Astrocyte (in vitro differentiated cells and primary cell): ENCODE data around the gene MYL9. TPM values are rescaled to one million over a fixed set of nuclear protein-coding genes. Genes with fewer than 3 reads are reported as not detected.
"Not testable (repeated sequence)": the region's sequence is repeated elsewhere in the genome, so short reads cannot be mapped to it uniquely, and the experiment has no call there.

Experiments
- DNase-seq: peaks from one replicate; pipeline ENCODE4 v3.0.0-alpha.2; 2010; ENCODE audit warnings: low read depth
- FAIRE-seq: peaks from 2 replicates; lab custom pipeline; 2011; peaks lifted over from hg19 to GRCh38; lab: Jason Lieb, UNC
- H2AFZ ChIP-seq: 2 replicates; pipeline ENCODE4 v1.6.0; 2012; ENCODE audit warnings: low read depth, low read length, inconsistent platforms
- H3K27ac ChIP-seq: 2 replicates; pipeline ENCODE4 v1.5.1; 2011; ENCODE audit warnings: low read depth, low read length, inconsistent platforms
- H3K27me3 ChIP-seq: 2 replicates; pipeline ENCODE4 v1.6.0; 2011; ENCODE audit warnings: low read length, inconsistent platforms; ENCODE audit not compliant: insufficient read depth
- H3K36me3 ChIP-seq: 2 replicates; pipeline ENCODE4 v1.5.1; 2011; ENCODE audit warnings: low read length, inconsistent platforms; ENCODE audit not compliant: insufficient read depth
- H3K4me1 ChIP-seq: 2 replicates; pipeline ENCODE4 v1.5.1; 2011; ENCODE audit warnings: low read length, inconsistent platforms; ENCODE audit not compliant: insufficient read depth
- H3K4me2 ChIP-seq: 2 replicates; pipeline ENCODE4 v1.6.0; 2012; ENCODE audit warnings: low read length, inconsistent platforms
- H3K4me3 ChIP-seq: 2 replicates; pipeline ENCODE4 v1.5.1; 2011; ENCODE audit warnings: low read depth, mild to moderate bottlenecking, low read length, inconsistent platforms; ENCODE audit not compliant: insufficient read depth
- H3K79me2 ChIP-seq: 2 replicates; pipeline ENCODE4 v1.6.0; 2012; ENCODE audit warnings: mild to moderate bottlenecking, low read length, inconsistent platforms; ENCODE audit not compliant: insufficient read depth
- H3K9ac ChIP-seq: 2 replicates; pipeline ENCODE4 v1.6.0; 2012; ENCODE audit warnings: mild to moderate bottlenecking, low read length, inconsistent platforms
- H3K9me3 ChIP-seq: 2 replicates; pipeline ENCODE4 v1.5.1; 2012; ENCODE audit warnings: low read depth, mild to moderate bottlenecking, low read length, inconsistent platforms; ENCODE audit not compliant: insufficient read depth
- H4K20me1 ChIP-seq: 2 replicates; pipeline ENCODE4 v1.6.0; 2012; ENCODE audit warnings: low read length, inconsistent platforms; ENCODE audit not compliant: insufficient read depth
- H3K27ac Mint-ChIP-seq: one replicate; pipeline ENCODE4 v1.8.0; 2021; ENCODE audit warnings: mild to moderate bottlenecking, mixed read lengths; ENCODE audit not compliant: unreplicated experiment
- H3K27me3 Mint-ChIP-seq: one replicate; pipeline ENCODE4 v1.8.0; 2021; ENCODE audit warnings: low read depth, mixed read lengths; ENCODE audit not compliant: unreplicated experiment
- H3K36me3 Mint-ChIP-seq: one replicate; pipeline ENCODE4 v1.8.0; 2021; ENCODE audit warnings: low read depth, mixed read lengths; ENCODE audit not compliant: unreplicated experiment
- H3K4me1 Mint-ChIP-seq: one replicate; pipeline ENCODE4 v1.8.0; 2021; ENCODE audit warnings: low read depth, mixed read lengths; ENCODE audit not compliant: unreplicated experiment
- H3K4me3 Mint-ChIP-seq: one replicate; pipeline ENCODE4 v1.8.0; 2021; ENCODE audit warnings: mild to moderate bottlenecking, moderate library complexity, mixed read lengths; ENCODE audit not compliant: unreplicated experiment
- H3K9me3 Mint-ChIP-seq: one replicate; pipeline ENCODE4 v1.8.0; 2021; ENCODE audit warnings: mild to moderate bottlenecking, mixed read lengths; ENCODE audit not compliant: unreplicated experiment
- EZH2 ChIP-seq: IDR thresholded peaks from 2 replicates; pipeline ENCODE4 v1.6.1; 2012; ENCODE audit warnings: mild to moderate bottlenecking, low read length, inconsistent platforms; ENCODE audit not compliant: insufficient read depth
- total RNA-seq: library from RNA; stranded (reverse); gene quantifications from 2 replicates; pipeline ENCODE4 v1.2.1, GENCODE V29; 2021
- TF ChIP-seq, protein P1 (sequence below): IDR thresholded peaks from 2 replicates; pipeline ENCODE4 v1.5.1; 2011; ENCODE audit warnings: low read depth, mild to moderate bottlenecking, inconsistent platforms, low read length, moderate library complexity; ENCODE audit not compliant: insufficient read depth

MYL9 gene
- total RNA-seq, 1 donor from 2014 or later = 1,247 TPM

- Histone ChIP-seq H3K4me3 (no peak overlapping the region), H3K27me3 (no peaks in the 10 kb centered on the region), H3K36me3 (peaks cover 32% of the 10 kb centered on the region), H3K9me3 (no peaks in the 10 kb centered on the region), H3K9ac (no peak overlapping the region), H4K20me1 (peaks cover 74% of the 10 kb centered on the region), H3K4me2 (no peak overlapping the region), H3K79me2 (peaks cover 78% of the 10 kb centered on the region), H3K4me1 (peaks cover 5% of the 10 kb centered on the region), H2AFZ (no peak overlapping the region), H3K27ac (no peak overlapping the region)
- no peak for TF ChIP-seq EZH2
- TF ChIP-seq, protein P1, sequence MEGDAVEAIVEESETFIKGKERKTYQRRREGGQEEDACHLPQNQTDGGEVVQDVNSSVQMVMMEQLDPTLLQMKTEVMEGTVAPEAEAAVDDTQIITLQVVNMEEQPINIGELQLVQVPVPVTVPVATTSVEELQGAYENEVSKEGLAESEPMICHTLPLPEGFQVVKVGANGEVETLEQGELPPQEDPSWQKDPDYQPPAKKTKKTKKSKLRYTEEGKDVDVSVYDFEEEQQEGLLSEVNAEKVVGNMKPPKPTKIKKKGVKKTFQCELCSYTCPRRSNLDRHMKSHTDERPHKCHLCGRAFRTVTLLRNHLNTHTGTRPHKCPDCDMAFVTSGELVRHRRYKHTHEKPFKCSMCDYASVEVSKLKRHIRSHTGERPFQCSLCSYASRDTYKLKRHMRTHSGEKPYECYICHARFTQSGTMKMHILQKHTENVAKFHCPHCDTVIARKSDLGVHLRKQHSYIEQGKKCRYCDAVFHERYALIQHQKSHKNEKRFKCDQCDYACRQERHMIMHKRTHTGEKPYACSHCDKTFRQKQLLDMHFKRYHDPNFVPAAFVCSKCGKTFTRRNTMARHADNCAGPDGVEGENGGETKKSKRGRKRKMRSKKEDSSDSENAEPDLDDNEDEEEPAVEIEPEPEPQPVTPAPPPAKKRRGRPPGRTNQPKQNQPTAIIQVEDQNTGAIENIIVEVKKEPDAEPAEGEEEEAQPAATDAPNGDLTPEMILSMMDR = no peak
- no peak overlapping the region for H3K4me3 Mint-ChIP-seq
- peaks cover 4% of the 10 kb centered on the region for H3K4me1 Mint-ChIP-seq
- no peaks in the 10 kb centered on the region for H3K27me3 Mint-ChIP-seq
- no peak for FAIRE-seq
- peaks cover 1% of the 10 kb centered on the region for H3K9me3 Mint-ChIP-seq
- H3K36me3 Mint-ChIP-seq = peaks cover 5% of the 10 kb centered on the region
- H3K27ac Mint-ChIP-seq = no peak overlapping the region
- DNase-seq = no peak
These were observed 21.4 kb upstream of the MYL9 start for GRCh38 chr20:36519944-36520343.

- H3K9me3 ChIP-seq = no peaks in the 10 kb centered on the region
- no peak overlapping the region for H3K27ac ChIP-seq
- Mint-ChIP-seq H3K4me3 (peak overlapping the region; percentile 11), H3K36me3 (peaks cover 8% of the 10 kb centered on the region), H3K4me1 (no peaks in the 10 kb centered on the region), H3K27me3 (no peaks in the 10 kb centered on the region), H3K27ac (no peak overlapping the region), H3K9me3 (peaks cover 1% of the 10 kb centered on the region)
- H3K4me3 ChIP-seq = no peak overlapping the region
- peaks cover 37% of the 10 kb centered on the region for H3K36me3 ChIP-seq
- H4K20me1 ChIP-seq = peaks cover 70% of the 10 kb centered on the region
- H3K4me1 ChIP-seq = peaks cover 5% of the 10 kb centered on the region
- peaks cover 67% of the 10 kb centered on the region for H3K79me2 ChIP-seq
- DNase-seq (no peak), FAIRE-seq (no peak)
- no peak overlapping the region for H3K9ac ChIP-seq
- no peak overlapping the region for H3K4me2 ChIP-seq
- TF ChIP-seq, protein P1 = no peak
- TF ChIP-seq EZH2 = no peak
- no peaks in the 10 kb centered on the region for H3K27me3 ChIP-seq
- no peak overlapping the region for H2AFZ ChIP-seq
These were observed 19.8 kb upstream of the MYL9 start for GRCh38 chr20:36521526-36521925.

DNA sequence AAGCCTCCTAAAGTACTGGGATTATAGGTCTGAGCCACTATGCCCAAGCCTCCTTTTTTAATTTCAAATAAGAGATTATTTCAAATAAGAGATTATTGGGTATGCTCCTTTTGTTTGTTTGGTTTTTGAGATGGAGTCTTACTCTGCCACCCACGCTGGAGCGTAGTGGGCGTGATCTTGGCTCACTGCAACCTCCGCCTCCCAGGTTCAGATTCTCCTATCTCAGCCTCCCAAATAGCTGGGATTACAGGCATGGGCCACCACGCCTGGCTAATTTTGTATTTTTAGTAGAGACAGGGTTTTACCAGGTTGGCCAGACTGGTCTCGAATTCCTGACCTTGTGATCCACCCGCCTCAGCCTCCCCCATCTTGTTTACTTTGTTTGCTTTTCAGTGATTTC is 18.9 kb upstream of the MYL9 start:
- not testable (repeated sequence) for H3K9ac ChIP-seq, H3K27ac ChIP-seq, H3K9me3 ChIP-seq, H3K4me1 Mint-ChIP-seq, H3K4me3 ChIP-seq, H2AFZ ChIP-seq, H3K4me2 ChIP-seq, DNase-seq, H3K4me1 ChIP-seq, H3K27me3 Mint-ChIP-seq, H3K27me3 ChIP-seq, H3K27ac Mint-ChIP-seq, H3K4me3 Mint-ChIP-seq, FAIRE-seq, H3K9me3 Mint-ChIP-seq
- H3K36me3 Mint-ChIP-seq = peaks cover 12% of the 10 kb centered on the region
- H3K36me3 ChIP-seq = peaks cover 44% of the 10 kb centered on the region
- H4K20me1 ChIP-seq = peaks cover 76% of the 10 kb centered on the region
- peaks cover 63% of the 10 kb centered on the region for H3K79me2 ChIP-seq
